Stimulated activated CD4-positive, alpha-beta T cell treated with anti-CD3 and anti-CD28 coated beads, Interleukin-12 subunit alpha, Interleukin-12 subunit beta, amount 100 ng/mL, for 48 hours (primary cell): Measurements from ENCODE around the gene TMPRSS11B.
"Not testable (repeated sequence)": the region's sequence is repeated elsewhere in the genome, so short reads cannot be mapped to it uniquely, and the experiment has no call there.

Experiments
- DNase-seq, 3 donors: peaks; one replicate each; pipeline ENCODE4 v3.0.0-alpha.2; 2020; ENCODE audit warnings: low read depth in 2 of 3, low spot score in 1 of 3

Gene TMPRSS11B

GRCh38 chr4:68245594-68245993 is at the start of gene TMPRSS11B:
TMPRSS11B (minus strand) TSS chr4:68245694; CDS start chr4:68245558, 136 bp downstream.
- DNase-seq, result no peak

- DNase-seq, result no peak
These were observed 45.8 kb upstream of the TMPRSS11B start for GRCh38 chr4:68291256-68291655.

- no peak for DNase-seq
These were observed 42.9 kb upstream of the TMPRSS11B start for GRCh38 chr4:68288393-68288740.

- no peak for DNase-seq
These were observed 42.4 kb upstream of the TMPRSS11B start for GRCh38 chr4:68287704-68288392.

- no peak for DNase-seq
These were observed 38.2 kb upstream of the TMPRSS11B start for GRCh38 chr4:68283714-68284113.

GRCh38 chr4:68283095-68283494 is 37.6 kb upstream of the TMPRSS11B start:
- no peak for DNase-seq

- not testable (repeated sequence) for DNase-seq
These were observed 36.6 kb upstream of the TMPRSS11B start for GRCh38 chr4:68281796-68282740.

- no peak for DNase-seq
These were observed 32.5 kb upstream of the TMPRSS11B start for GRCh38 chr4:68278029-68278428.

GRCh38 chr4:68277627-68278026 is 32.1 kb upstream of the TMPRSS11B start:
- DNase-seq, result no peak

GRCh38 chr4:68272860-68273259 is 27.4 kb upstream of the TMPRSS11B start:
- no peak for DNase-seq

- no peak for DNase-seq
These were observed 26.9 kb upstream of the TMPRSS11B start for GRCh38 chr4:68272380-68272779.

- DNase-seq, result peak in 1 of 3 donors; percentile 20
These were observed 26.4 kb upstream of the TMPRSS11B start for GRCh38 chr4:68271851-68272357.

GRCh38 chr4:68267433-68267944 is 22.0 kb upstream of the TMPRSS11B start:
- DNase-seq, result no peak

- no peak for DNase-seq
These were observed 19.5 kb upstream of the TMPRSS11B start for GRCh38 chr4:68264875-68265565.

- no peak for DNase-seq
These were observed 13.7 kb upstream of the TMPRSS11B start for GRCh38 chr4:68259191-68259590.

GRCh38 chr4:68257719-68258118 is 12.2 kb upstream of the TMPRSS11B start:
- no peak for DNase-seq

GRCh38 chr4:68256284-68256683 is 10.8 kb upstream of the TMPRSS11B start:
- DNase-seq, result no peak

GRCh38 chr4:68250151-68250930 is 4.8 kb upstream of the TMPRSS11B start:
- DNase-seq, result peak in 2 of 3 donors; percentile 4 to 15

- peak in 1 of 3 donors; percentile 6 for DNase-seq
These were observed 3.9 kb upstream of the TMPRSS11B start for GRCh38 chr4:68249434-68249833.

GRCh38 chr4:68240620-68241019 is 4.9 kb downstream of the TMPRSS11B start:
- DNase-seq, result no peak
